Ascending aorta (tissue), 2 donors: ENCODE data around the gene MAPK10. TPM values are rescaled to one million over a fixed set of nuclear protein-coding genes. Genes with fewer than 3 reads are reported as not detected.

ENCODE experiments used
- DNase-seq, 2 donors: peaks; one replicate each; pipeline ENCODE4 v3.0.0-alpha.2; 2019; ENCODE audit warnings: low spot score in 2 of 2
- H3K27ac ChIP-seq, 2 donors: fragments of 200-600 bp; sonication (generic); one replicate each; pipeline ENCODE4 v1.5.1; 2016 to 2017; ENCODE audit warnings: mild to moderate bottlenecking in 1 of 2
- H3K27me3 ChIP-seq: fragments of 200-600 bp; sonication (generic); one replicate; pipeline ENCODE4 v1.5.1; 2017
- H3K36me3 ChIP-seq, 2 donors: fragments of 200-600 bp; sonication (generic); one replicate each; pipeline ENCODE4 v1.5.1; 2016
- H3K4me1 ChIP-seq, 2 donors: fragments of 200-600 bp; sonication (generic); one replicate each; pipeline ENCODE4 v1.5.1; 2016 to 2017; ENCODE audit warnings: mild to moderate bottlenecking in 1 of 2
- H3K4me3 ChIP-seq, 2 donors: fragments of 200-600 bp; sonication (generic); one replicate each; pipeline ENCODE4 v1.5.1; 2016 to 2017; ENCODE audit warnings: mild to moderate bottlenecking in 1 of 2
- H3K9me3 ChIP-seq, 2 donors: fragments of 200-600 bp; sonication (generic); one replicate each; pipeline ENCODE4 v1.5.1; 2016
- CTCF ChIP-seq, 3 experiments: fragments of 200-600 bp in 2 of 3; fragments of 450-650 bp in 1 of 3; sonication (generic) in 2 of 3; IDR thresholded peaks; one replicate each; pipeline ENCODE4 v1.5.1; 2016 to 2019; ENCODE audit warnings: antibody characterized with exemption in 3 of 3, mild to moderate bottlenecking in 1 of 3, moderate library complexity in 1 of 3
- intact Hi-C: fragments of 100-400 bp; cut with DNase I; formaldehyde crosslinking; loops from one replicate; pipeline ENCODE4 v1.15.1; 2023
- total RNA-seq: library from RNA; depleted of rRNA; stranded (reverse); fragments of >200 nt; gene quantifications from one replicate; pipeline ENCODE4 v1.1.0, GENCODE V29; 2016

Gene MAPK10
- total RNA-seq, 1 donor from 2014 or later = 9.3 TPM

DNA sequence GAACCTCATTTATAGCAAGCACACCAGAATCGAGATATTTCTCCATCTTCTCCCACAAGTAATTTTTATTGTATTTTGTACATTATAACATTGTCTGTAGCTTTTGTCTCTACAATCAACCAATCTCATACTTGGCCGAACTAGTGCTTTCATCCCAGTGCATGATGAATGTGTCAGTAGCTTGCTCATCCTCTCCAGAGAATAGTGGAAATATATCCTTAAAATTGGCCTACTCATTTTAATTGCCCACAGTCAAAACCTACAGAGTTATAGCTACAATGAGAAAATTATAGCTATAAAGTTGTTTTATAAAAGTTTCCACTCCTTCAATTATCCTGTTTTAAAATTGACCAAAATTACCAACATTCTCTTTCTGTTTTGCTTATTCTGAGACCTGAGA lies 103.8 kb downstream of the MAPK10 start:
- peaks cover 0 to 4% of the 10 kb centered on the region in 2 donors for H3K9me3 ChIP-seq
- no peak for TF ChIP-seq CTCF (IDR thresholded peaks at IDR 0.05)
- no peak for DNase-seq
- H3K4me1 ChIP-seq = no peaks in the 10 kb centered on the region
- no peak overlapping the region for H3K27ac ChIP-seq
- H3K36me3 ChIP-seq = no peaks in the 10 kb centered on the region
- H3K4me3 ChIP-seq = no peak overlapping the region
- intact Hi-C loops = no loop called here
- no peaks in the 10 kb centered on the region for H3K27me3 ChIP-seq

- Histone ChIP-seq H3K27ac (no peak overlapping the region), H3K4me3 (no peak overlapping the region), H3K9me3 (peaks cover 0 to 4% of the 10 kb centered on the region in 2 donors), H3K4me1 (no peaks in the 10 kb centered on the region), H3K36me3 (no peaks in the 10 kb centered on the region), H3K27me3 (no peaks in the 10 kb centered on the region)
- intact Hi-C loops = no loop called here
- no peak for DNase-seq
- no peak for TF ChIP-seq CTCF (IDR thresholded peaks at IDR 0.05)
Observed at GRCh38 chr4:86250619-86251018, 109.2 kb downstream of the MAPK10 start.

- Histone ChIP-seq H3K36me3 (no peaks in the 10 kb centered on the region), H3K9me3 (peaks cover 0 to under 1% of the 10 kb centered on the region in 2 donors), H3K4me3 (no peak overlapping the region), H3K4me1 (no peaks in the 10 kb centered on the region), H3K27ac (no peak overlapping the region), H3K27me3 (no peaks in the 10 kb centered on the region)
- TF ChIP-seq CTCF (IDR thresholded peaks at IDR 0.05) = no peak
- DNase-seq = no peak
- intact Hi-C loops = no loop called here
Observed at GRCh38 chr4:86250006-86250405, 109.8 kb downstream of the MAPK10 start.

- Histone ChIP-seq H3K27ac (no peak overlapping the region), H3K4me1 (no peaks in the 10 kb centered on the region), H3K27me3 (no peaks in the 10 kb centered on the region), H3K4me3 (no peak overlapping the region), H3K9me3 (no peaks in the 10 kb centered on the region), H3K36me3 (no peaks in the 10 kb centered on the region)
- DNase-seq = no peak
- TF ChIP-seq CTCF (IDR thresholded peaks at IDR 0.05) = no peak
- intact Hi-C loops = no loop called here
Observed at GRCh38 chr4:86249074-86249473, 110.8 kb downstream of the MAPK10 start.

DNA sequence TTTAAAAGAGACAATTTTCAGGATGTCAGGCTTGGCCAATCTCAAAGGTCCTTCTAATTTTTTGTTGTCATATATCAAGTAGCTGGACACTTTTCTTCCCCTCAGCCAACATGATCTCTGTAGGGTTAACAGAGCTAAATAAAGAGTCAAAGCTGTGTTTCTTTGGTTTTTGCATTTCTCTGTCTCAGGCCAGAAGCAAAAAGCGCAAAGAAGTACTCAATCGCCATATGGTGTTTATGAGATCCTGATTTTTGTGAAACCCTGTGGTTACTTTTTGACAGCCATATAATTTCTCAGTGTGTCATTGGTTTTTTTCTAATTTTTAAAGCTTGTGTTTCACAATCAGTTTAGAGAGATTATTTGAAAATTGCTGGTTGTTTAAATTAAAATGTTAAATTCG lies 111.9 kb downstream of the MAPK10 start:
- Histone ChIP-seq H3K27me3 (no peaks in the 10 kb centered on the region), H3K27ac (no peak overlapping the region)

More for the DNA sequence above, 111.9 kb downstream of the MAPK10 start:
- DNase-seq = no peak
- intact Hi-C loops = no loop called here
- no peak overlapping the region for H3K4me3 ChIP-seq
- H3K9me3 ChIP-seq = no peaks in the 10 kb centered on the region
- no peaks in the 10 kb centered on the region for H3K36me3 ChIP-seq
- no peaks in the 10 kb centered on the region for H3K4me1 ChIP-seq
- no peak for TF ChIP-seq CTCF (IDR thresholded peaks at IDR 0.05)
